Lung (tissue), 12 donors: ENCODE measurements around the gene ADIRF. TPM values are rescaled to one million over a fixed set of nuclear protein-coding genes. Genes with fewer than 3 reads are reported as not detected.
"Not testable (repeated sequence)": the region's sequence is repeated elsewhere in the genome, so short reads cannot be mapped to it uniquely, and the experiment has no call there.

Experiments used
- ATAC-seq: fragments of 200-7000 bp; cut with Tn5 transposase; one replicate; pipeline ENCODE4 v1.9.1; 2020; ENCODE audit warnings: moderate number of reproducible peaks; ENCODE audit not compliant: insufficient read depth, low FRiP score
- DNase-seq, 3 donors: peaks; one replicate each; pipeline ENCODE4 v3.0.0-alpha.2; 2013 to 2017
- H3K27ac ChIP-seq, 2 donors: one replicate each; pipeline ENCODE4 v1.5.1; 2013; ENCODE audit warnings: mild to moderate bottlenecking in 2 of 2, moderate library complexity in 2 of 2, control low read depth in 1 of 2, inconsistent platforms in 1 of 2, low read depth in 1 of 2, low read length in 1 of 2
- H3K27me3 ChIP-seq, 3 donors: one replicate each; pipeline ENCODE4 v1.5.1; 2013; ENCODE audit warnings: low read length in 2 of 3; ENCODE audit not compliant: control insufficient read depth in 3 of 3, insufficient read depth in 3 of 3
- H3K36me3 ChIP-seq, 4 donors: one replicate each; pipeline ENCODE4 v1.5.1; 2013; ENCODE audit warnings: low read length in 4 of 4, mild to moderate bottlenecking in 1 of 4, moderate library complexity in 1 of 4; ENCODE audit not compliant: control insufficient read depth in 4 of 4, insufficient read depth in 4 of 4
- H3K4me1 ChIP-seq, 5 donors: one replicate each; pipeline ENCODE4 v1.5.1; 2013; ENCODE audit warnings: low read length in 5 of 5, mild to moderate bottlenecking in 2 of 5, moderate library complexity in 1 of 5; ENCODE audit not compliant: control insufficient read depth in 5 of 5, insufficient read depth in 5 of 5
- H3K4me3 ChIP-seq: one replicate; pipeline ENCODE4 v1.5.1; 2013; ENCODE audit warnings: mild to moderate bottlenecking, control low read depth, moderate library complexity
- H3K9ac ChIP-seq, 2 donors: one replicate each; pipeline ENCODE4 v1.5.1; 2013; ENCODE audit warnings: low read length in 2 of 2, control low read depth in 1 of 2; ENCODE audit not compliant: insufficient read depth in 1 of 2
- H3K9me3 ChIP-seq, 4 donors: one replicate each; pipeline ENCODE4 v1.5.1; 2013; ENCODE audit warnings: low read length in 3 of 4, mild to moderate bottlenecking in 1 of 4, moderate library complexity in 1 of 4; ENCODE audit not compliant: control insufficient read depth in 4 of 4, insufficient read depth in 3 of 4
- WGBS, 2 donors: extraction: QIAGEN DNeasy Blood & Tissue Kit; methylation state at CpG; one replicate each; pipeline ENCODE4 v1.1.7; 2013; 5-methylcytosine and 5-hydroxymethylcytosine counted together
- polyA plus RNA-seq, 2 donors: library from polyadenylated mRNA; stranded (reverse); fragments of 200-250 nt; gene quantifications; one replicate each; pipeline ENCODE4 v1.2.1, GENCODE V29; 2013
- total RNA-seq, 2 donors: library from RNA; depleted of rRNA in 1 of 2; stranded (reverse); fragments of >200 nt in 1 of 2; gene quantifications; one replicate each; pipeline ENCODE4 v1.2.1, GENCODE V29; 2014 to 2021
- TF ChIP-seq, protein P1 (sequence below): IDR thresholded peaks from 2 replicates; pipeline ENCODE4 v1.5.1; 2012; ENCODE audit warnings: mild to moderate bottlenecking; ENCODE audit errors: control extremely low read depth, extremely low read depth
- donor health status: control.
- donor health status: control.
- donor health status: Bipolar disorder and iron deficiency.
- donor health status: healthy.
- donor health status: DM: yes; HTN: yes; CAD: no.

Gene ADIRF
- total and polyA plus RNA-seq, 4 donors = 61.4 to 597 (median 320) TPM

DNA sequence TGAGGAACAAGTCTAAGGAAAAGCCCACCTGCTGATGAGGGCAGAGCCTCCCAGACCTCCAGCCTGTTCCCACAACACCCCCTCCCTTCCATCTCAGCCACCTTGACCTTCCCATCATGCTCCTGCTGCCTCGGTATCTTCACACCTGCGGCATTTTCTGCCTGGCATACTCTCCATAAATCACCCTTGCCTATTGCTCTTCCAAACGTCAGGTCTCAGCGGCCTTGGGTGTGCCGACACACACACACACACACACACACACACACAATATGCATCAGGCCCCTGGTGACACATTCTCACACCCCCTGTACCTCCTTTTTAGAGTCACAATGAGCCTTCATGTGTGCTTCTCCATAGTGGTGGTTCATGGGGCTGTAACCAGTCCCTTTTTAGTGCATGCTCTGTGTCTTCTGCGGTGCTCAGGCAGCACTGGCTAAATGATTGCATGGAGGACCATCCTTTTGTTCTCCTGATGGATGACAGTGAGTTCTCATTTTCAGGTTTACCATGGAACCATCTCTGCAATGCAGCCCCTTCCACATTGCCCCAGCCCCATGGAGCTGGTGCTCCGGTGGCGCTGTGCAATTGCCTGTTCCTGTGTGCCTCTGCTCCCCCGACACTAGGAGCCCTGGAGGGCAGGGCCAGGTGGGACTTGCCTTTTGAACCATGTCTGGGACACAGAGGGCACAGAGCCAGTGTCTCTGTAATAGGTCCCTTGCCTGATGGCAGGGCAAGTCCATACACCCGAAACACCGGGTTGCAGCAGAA, 4.5 kb downstream of the ADIRF start:
- DNase-seq (peak in 1 of 3 donors; percentile 6), ATAC-seq (no peak)
- Histone ChIP-seq H3K27me3 (peaks cover 0 to 10% (median 2%) of the 10 kb centered on the region in 3 donors), H3K9me3 (no peaks in the 10 kb centered on the region), H3K36me3 (no peaks in the 10 kb centered on the region), H3K27ac (peak overlapping the region in 1 of 2 donors; percentile 98), H3K4me1 (peaks cover 0 to 35% (median 20%) of the 10 kb centered on the region in 5 donors), H3K9ac (no peak overlapping the region), H3K4me3 (no peak overlapping the region)
- TF ChIP-seq, protein P1, sequence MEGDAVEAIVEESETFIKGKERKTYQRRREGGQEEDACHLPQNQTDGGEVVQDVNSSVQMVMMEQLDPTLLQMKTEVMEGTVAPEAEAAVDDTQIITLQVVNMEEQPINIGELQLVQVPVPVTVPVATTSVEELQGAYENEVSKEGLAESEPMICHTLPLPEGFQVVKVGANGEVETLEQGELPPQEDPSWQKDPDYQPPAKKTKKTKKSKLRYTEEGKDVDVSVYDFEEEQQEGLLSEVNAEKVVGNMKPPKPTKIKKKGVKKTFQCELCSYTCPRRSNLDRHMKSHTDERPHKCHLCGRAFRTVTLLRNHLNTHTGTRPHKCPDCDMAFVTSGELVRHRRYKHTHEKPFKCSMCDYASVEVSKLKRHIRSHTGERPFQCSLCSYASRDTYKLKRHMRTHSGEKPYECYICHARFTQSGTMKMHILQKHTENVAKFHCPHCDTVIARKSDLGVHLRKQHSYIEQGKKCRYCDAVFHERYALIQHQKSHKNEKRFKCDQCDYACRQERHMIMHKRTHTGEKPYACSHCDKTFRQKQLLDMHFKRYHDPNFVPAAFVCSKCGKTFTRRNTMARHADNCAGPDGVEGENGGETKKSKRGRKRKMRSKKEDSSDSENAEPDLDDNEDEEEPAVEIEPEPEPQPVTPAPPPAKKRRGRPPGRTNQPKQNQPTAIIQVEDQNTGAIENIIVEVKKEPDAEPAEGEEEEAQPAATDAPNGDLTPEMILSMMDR = no peak
- WGBS, 2 donors = 90 to 93% methylated on average over 11 of the region's 11 CpGs

DNA sequence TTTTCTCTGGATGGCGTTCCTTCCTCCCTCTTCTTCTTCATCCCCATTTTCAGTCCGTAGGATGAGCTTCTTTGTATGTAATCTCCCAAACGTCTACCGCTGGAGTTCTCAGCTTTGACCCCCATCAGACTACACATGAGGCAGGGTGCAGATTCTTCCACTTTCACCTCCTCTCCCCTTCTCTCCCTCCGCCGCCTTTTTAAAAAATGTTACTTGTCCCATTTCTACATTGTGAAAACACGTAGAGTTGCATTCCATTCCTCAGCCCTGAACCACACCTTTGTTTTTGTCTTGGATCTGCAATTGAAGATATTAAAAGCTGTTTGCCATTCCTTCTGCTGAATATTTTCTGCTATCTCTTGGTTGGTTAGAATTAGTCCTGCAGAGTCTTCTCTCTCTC, 6.2 kb downstream of the ADIRF start:
- Histone ChIP-seq H3K4me3 (no peak overlapping the region), H3K27me3 (no peaks in the 10 kb centered on the region), H3K9me3 (no peaks in the 10 kb centered on the region), H3K9ac (no peak overlapping the region), H3K36me3 (no peaks in the 10 kb centered on the region), H3K27ac (peak overlapping the region in 1 of 2 donors; percentile 80), H3K4me1 (peaks cover 0 to 19% (median 10%) of the 10 kb centered on the region in 5 donors)
- TF ChIP-seq, protein P1 = no peak
- WGBS, 2 donors = 68 to 89% methylated on average over 7 of the region's 7 CpGs
- DNase-seq (peak in 1 of 3 donors; percentile 16), ATAC-seq (no peak)

DNA sequence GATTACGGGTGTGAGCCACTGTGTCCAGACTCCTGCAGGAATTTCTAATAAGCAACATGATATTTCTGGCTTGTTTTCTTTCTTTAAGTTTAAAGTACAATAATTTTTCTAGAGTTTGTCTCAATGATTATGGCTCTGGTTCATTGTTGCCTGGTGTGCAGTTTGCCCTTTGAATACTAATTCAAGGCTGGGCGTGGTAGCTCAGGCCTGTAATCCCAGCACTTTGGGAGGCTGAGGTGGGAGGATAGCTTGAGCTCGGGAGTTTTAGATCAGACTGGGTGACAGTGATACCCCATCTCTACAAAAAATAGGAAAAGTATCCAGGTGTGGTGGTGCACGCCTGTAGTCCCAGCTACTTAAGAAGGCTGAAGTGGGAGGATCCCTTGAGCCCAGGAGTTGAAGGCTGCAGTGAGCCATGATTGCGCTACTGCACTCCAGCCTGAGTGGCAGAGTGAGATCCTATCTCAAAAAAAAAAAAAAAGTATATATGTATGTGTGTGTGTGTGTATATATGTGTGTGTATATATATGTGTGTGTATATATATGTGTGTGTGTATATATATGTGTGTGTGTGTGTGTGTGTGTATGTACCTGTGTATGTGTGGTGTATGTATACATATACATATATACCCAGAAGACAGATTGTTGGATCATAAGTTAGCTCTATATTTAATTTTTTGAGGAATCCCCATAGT, 8.2 kb downstream of the ADIRF start:
- no peak overlapping the region for H3K4me3 ChIP-seq
- no peak overlapping the region for H3K9ac ChIP-seq
- DNase-seq (no peak), ATAC-seq (no peak)
- H3K9me3 ChIP-seq = no peaks in the 10 kb centered on the region
- no peak overlapping the region for H3K27ac ChIP-seq
- TF ChIP-seq, protein P1 = no peak
- H3K4me1 ChIP-seq = peaks cover 0 to 10% (median 5%) of the 10 kb centered on the region in 5 donors
- no peaks in the 10 kb centered on the region for H3K36me3 ChIP-seq
- H3K27me3 ChIP-seq = no peaks in the 10 kb centered on the region
- 87 to 98% methylated on average over 5 of the region's 5 CpGs for WGBS, 2 donors

DNA sequence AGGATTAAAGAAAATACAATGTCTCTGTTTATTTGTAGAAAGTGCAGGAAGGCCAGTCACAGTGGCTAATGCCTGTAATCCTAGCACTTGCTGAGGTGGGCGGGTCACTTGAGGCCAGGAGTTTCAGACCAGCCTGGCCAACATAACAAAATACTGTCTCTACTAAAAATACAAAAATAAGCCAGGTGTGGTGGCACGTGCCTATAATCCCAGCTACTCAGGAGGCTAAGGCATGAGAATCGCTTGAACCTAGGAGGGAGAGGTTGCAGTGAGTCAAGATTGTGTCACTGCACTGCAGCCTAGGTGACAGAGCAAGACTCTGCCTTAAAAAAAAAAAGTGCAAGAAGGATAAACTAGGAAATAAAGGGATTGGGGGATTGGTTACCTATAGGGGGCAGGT, 10.2 kb downstream of the ADIRF start:
- not testable (repeated sequence) for H3K27me3 ChIP-seq, DNase-seq, H3K36me3 ChIP-seq, H3K4me3 ChIP-seq, H3K9ac ChIP-seq, H3K9me3 ChIP-seq, H3K27ac ChIP-seq, H3K4me1 ChIP-seq, ATAC-seq
- 87 to 89% methylated on average over 3 of the region's 3 CpGs for WGBS, 2 donors
